HUES48 (cell line): ENCODE data around the gene TSPAN2.

Source experiments
- H3K27ac ChIP-seq: one replicate; pipeline ENCODE4 v1.7.0; 2013; ENCODE audit warnings: low read depth, low read length, inconsistent platforms
- H3K27me3 ChIP-seq: 2 replicates; pipeline ENCODE4 v1.6.1; 2013; ENCODE audit warnings: mild to moderate bottlenecking, low read length; ENCODE audit not compliant: control insufficient read depth, insufficient read depth
- H3K36me3 ChIP-seq: 2 replicates; pipeline ENCODE4 v1.6.1; 2013; ENCODE audit warnings: low read length; ENCODE audit not compliant: control insufficient read depth, insufficient read depth
- H3K4me1 ChIP-seq: 2 replicates; pipeline ENCODE4 v1.6.1; 2013; ENCODE audit warnings: mild to moderate bottlenecking, low read length; ENCODE audit not compliant: control insufficient read depth, insufficient read depth
- H3K4me3 ChIP-seq: 2 replicates; pipeline ENCODE4 v1.5.1; 2013; ENCODE audit warnings: mild to moderate bottlenecking, low read depth, low read length
- H3K9ac ChIP-seq: 2 replicates; pipeline ENCODE4 v1.6.1; 2013; ENCODE audit warnings: mild to moderate bottlenecking, low read depth, low read length, moderate library complexity
- H3K9me3 ChIP-seq: 2 replicates; pipeline ENCODE4 v1.6.1; 2013; ENCODE audit warnings: low read length; ENCODE audit not compliant: control insufficient read depth, insufficient read depth

TSPAN2 gene

DNA sequence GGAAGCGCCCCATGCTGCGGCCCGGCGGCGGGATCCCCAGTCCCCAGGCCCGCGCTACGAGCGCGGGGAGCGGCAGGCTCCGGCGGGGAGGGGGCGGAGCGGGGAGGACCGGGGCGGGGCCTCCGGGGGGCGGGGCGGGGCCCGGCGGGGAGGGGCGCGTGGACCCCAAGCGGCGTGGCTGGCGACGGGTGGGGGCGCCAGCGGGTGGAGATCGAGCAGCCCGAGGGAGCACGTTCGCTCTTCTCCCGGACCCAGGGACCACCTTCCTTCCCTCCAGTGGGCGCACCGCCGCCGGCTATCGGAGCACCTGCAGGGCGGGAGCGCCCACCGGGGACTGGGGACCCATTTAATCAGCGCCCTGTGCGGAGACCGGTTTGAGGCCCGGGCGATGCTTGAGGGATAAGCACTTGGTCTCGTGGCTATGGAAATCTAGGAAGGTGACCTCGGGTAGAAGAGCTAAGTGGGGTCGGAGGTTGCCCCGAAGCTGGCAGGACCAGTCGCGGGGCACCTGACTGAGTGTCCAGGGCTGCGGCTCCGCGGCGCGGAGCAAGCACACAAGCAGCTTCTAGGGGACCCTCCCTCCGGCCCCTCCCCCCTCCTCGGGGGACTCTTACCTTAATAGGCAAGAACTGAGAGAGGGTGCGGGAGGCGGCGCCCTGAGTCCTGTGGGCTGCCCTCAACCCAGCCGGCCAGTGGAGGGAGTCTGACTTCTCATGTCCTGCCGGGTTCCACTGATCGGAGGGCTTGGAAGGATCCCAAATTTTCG is at the start of gene TSPAN2:
TSPAN2 (minus strand) TSS at position 84 of the 766 bp plus-strand sequence; CDS start at position 13, 71 bp downstream.
- Histone ChIP-seq H3K27ac (peak within 1 kb of the TSS; percentile 79), H3K27me3 (peaks cover 9% of the 10 kb centered on the region; the same call in 1 of the 2 replicates), H3K9ac (peak within 1 kb of the TSS; percentile 98), H3K36me3 (no peaks in the 10 kb centered on the region), H3K9me3 (no peaks in the 10 kb centered on the region), H3K4me1 (peaks cover 26% of the 10 kb centered on the region), H3K4me3 (peak within 1 kb of the TSS; percentile 97)

DNA sequence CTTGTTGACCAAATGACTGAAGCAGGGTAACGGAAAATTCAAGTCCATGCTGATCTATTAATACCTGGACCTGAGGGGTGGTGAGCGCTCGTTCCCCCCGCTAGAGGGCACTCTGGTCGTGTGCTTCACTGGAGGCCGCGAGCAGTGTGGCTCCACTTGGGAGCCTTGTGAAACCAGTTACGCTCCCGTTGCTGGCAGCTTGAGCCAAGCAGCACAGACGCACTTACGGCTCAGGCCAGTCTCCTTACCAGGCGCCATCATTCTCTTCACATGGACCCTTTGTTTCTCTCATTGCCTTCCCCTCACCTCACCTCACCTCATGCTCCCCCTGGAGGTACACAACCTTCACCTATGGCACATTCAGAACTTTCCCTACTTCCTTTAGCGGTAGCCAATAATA is 49.7 kb upstream of the TSPAN2 start:
- H3K4me3 ChIP-seq = no peak overlapping the region

GRCh38 chr1:115138271-115138670 is 49.0 kb upstream of the TSPAN2 start:
- H3K36me3 ChIP-seq = no peaks in the 10 kb centered on the region
- peaks cover 4% of the 10 kb centered on the region; the same call in 1 of the 2 replicates for H3K4me1 ChIP-seq
- H3K9me3 ChIP-seq = no peaks in the 10 kb centered on the region
- no peak overlapping the region for H3K4me3 ChIP-seq
- H3K27ac ChIP-seq = no peak overlapping the region
- H3K9ac ChIP-seq = no peak overlapping the region
- H3K27me3 ChIP-seq = no peaks in the 10 kb centered on the region

More for the DNA sequence above, 49.7 kb upstream of the TSPAN2 start:
- Histone ChIP-seq H3K9me3 (no peaks in the 10 kb centered on the region), H3K27ac (no peak overlapping the region), H3K36me3 (no peaks in the 10 kb centered on the region), H3K9ac (no peak overlapping the region), H3K4me1 (peaks cover 4% of the 10 kb centered on the region; the same call in 1 of the 2 replicates), H3K27me3 (no peaks in the 10 kb centered on the region)

GRCh38 chr1:115137191-115137590 is 47.9 kb upstream of the TSPAN2 start:
- no peak overlapping the region for H3K27ac ChIP-seq
- H3K27me3 ChIP-seq = no peaks in the 10 kb centered on the region
- no peak overlapping the region for H3K4me3 ChIP-seq
- no peak overlapping the region for H3K9ac ChIP-seq
- H3K4me1 ChIP-seq = peaks cover 4% of the 10 kb centered on the region; the same call in 1 of the 2 replicates
- H3K36me3 ChIP-seq = no peaks in the 10 kb centered on the region
- H3K9me3 ChIP-seq = no peaks in the 10 kb centered on the region

GRCh38 chr1:115136706-115137105 is 47.4 kb upstream of the TSPAN2 start:
- H3K9me3 ChIP-seq = no peaks in the 10 kb centered on the region
- H3K27ac ChIP-seq = no peak overlapping the region
- H3K27me3 ChIP-seq = no peaks in the 10 kb centered on the region
- peaks cover 4% of the 10 kb centered on the region; the same call in 1 of the 2 replicates for H3K4me1 ChIP-seq
- H3K4me3 ChIP-seq = no peak overlapping the region
- no peak overlapping the region for H3K9ac ChIP-seq
- H3K36me3 ChIP-seq = no peaks in the 10 kb centered on the region

GRCh38 chr1:115136106-115136505 is 46.8 kb upstream of the TSPAN2 start:
- Histone ChIP-seq H3K27me3 (no peaks in the 10 kb centered on the region), H3K4me1 (peaks cover 4% of the 10 kb centered on the region; the same call in 1 of the 2 replicates), H3K27ac (no peak overlapping the region), H3K9me3 (no peaks in the 10 kb centered on the region), H3K9ac (no peak overlapping the region), H3K4me3 (no peak overlapping the region), H3K36me3 (no peaks in the 10 kb centered on the region)

DNA sequence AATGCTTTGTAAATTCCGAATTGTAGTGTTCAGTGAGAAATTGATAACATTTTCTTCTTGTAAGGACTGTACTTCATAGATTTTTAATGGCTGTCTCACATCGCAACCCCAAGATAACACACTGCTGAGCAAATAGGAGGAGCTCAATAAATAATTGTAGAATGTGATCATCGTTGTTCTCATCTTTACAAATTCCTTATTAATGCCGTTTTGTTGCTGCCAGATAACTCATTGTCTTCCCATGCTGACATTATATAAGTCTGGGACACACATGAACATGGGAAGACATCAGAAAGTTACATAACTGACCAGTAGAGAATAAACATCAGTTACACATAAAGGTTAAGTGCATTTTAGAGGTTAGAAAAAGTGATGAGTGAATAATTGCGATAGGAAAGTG is 46.4 kb upstream of the TSPAN2 start:
- Histone ChIP-seq H3K4me1 (peaks cover 4% of the 10 kb centered on the region; the same call in 1 of the 2 replicates), H3K9me3 (no peaks in the 10 kb centered on the region), H3K4me3 (no peak overlapping the region), H3K27me3 (no peaks in the 10 kb centered on the region), H3K36me3 (no peaks in the 10 kb centered on the region), H3K9ac (no peak overlapping the region), H3K27ac (no peak overlapping the region)

- H3K4me1 ChIP-seq = peaks cover 4% of the 10 kb centered on the region; the same call in 1 of the 2 replicates
- no peaks in the 10 kb centered on the region for H3K9me3 ChIP-seq
- no peak overlapping the region for H3K9ac ChIP-seq
- H3K27ac ChIP-seq = no peak overlapping the region
- H3K27me3 ChIP-seq = no peaks in the 10 kb centered on the region
- no peak overlapping the region for H3K4me3 ChIP-seq
- H3K36me3 ChIP-seq = no peaks in the 10 kb centered on the region
Measured at GRCh38 chr1:115134850-115135480, 45.7 kb upstream of the TSPAN2 start.

DNA sequence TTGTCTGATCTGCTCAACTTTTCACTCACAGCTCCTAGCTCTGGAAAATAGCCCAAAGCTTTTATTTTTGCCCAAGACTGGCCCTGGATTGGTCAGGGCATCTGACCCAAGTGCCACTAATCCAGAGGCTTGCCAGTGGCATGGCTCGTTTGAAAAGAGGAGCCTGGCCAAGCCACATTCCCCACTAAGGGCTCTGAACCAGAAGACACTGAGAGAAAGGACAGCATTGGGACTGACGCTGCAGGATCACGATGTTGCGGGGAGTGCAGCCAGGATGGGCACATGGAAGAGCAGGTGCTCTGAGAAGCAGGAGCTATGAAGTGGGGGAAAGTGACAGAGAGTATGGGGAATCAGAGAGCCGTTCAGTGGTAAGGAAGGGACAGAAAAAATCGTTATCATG is 44.9 kb upstream of the TSPAN2 start:
- peaks cover 2% of the 10 kb centered on the region; the same call in 1 of the 2 replicates for H3K4me1 ChIP-seq
- H3K27me3 ChIP-seq = no peaks in the 10 kb centered on the region
- no peak overlapping the region for H3K27ac ChIP-seq
- H3K36me3 ChIP-seq = no peaks in the 10 kb centered on the region
- no peaks in the 10 kb centered on the region for H3K9me3 ChIP-seq
- no peak overlapping the region for H3K9ac ChIP-seq
- no peak overlapping the region for H3K4me3 ChIP-seq

- Histone ChIP-seq H3K9me3 (no peaks in the 10 kb centered on the region), H3K4me3 (no peak overlapping the region), H3K27me3 (no peaks in the 10 kb centered on the region), H3K27ac (peak overlapping the region; percentile 24), H3K36me3 (no peaks in the 10 kb centered on the region), H3K9ac (no peak overlapping the region), H3K4me1 (no peaks in the 10 kb centered on the region)
Measured at GRCh38 chr1:115133440-115133839, 44.1 kb upstream of the TSPAN2 start.

DNA sequence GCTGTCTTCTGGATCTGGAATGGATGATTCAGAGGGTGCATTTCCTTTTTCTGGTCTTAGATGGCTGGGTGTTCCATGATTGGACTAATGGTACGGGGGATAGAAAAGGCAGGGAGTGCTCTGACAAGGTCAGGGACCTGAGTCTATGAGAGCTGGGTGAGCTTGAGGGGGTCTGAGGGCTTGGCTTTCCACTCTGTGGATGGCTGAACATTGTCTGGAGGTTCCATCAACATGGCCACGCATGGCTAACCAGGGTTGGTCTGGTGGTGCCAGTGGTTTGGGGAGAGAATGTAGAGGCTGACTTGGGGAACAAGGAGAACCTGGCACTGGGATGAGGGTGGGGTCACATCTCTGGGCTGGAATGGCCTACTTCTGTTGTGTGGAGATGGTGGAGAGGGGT is 41.5 kb upstream of the TSPAN2 start:
- H3K9me3 ChIP-seq = no peaks in the 10 kb centered on the region
- no peak overlapping the region for H3K27ac ChIP-seq
- no peak overlapping the region for H3K4me3 ChIP-seq
- H3K36me3 ChIP-seq = no peaks in the 10 kb centered on the region
- no peak overlapping the region for H3K9ac ChIP-seq
- H3K27me3 ChIP-seq = no peaks in the 10 kb centered on the region
- H3K4me1 ChIP-seq = no peaks in the 10 kb centered on the region
